GM12878 (cell line): ENCODE data around the gene DCAF12L2. TPM values are rescaled to one million over a fixed set of nuclear protein-coding genes. Genes with fewer than 3 reads are reported as not detected.

ENCODE experiments used
- ATAC-seq: fragments of 200-7000 bp; cut with Tn5 transposase; 3 replicates; pipeline ENCODE4 v1.9.1; 2020; ENCODE audit warnings: mild to moderate bottlenecking, moderate library complexity
- BruUV-seq: library from RNA; stranded (reverse); fragments of 400-500 nt; replicated peaks from 2 replicates; lab custom pipeline; 2021; lab: Mats Ljungman, UMichigan
- CTCF ChIA-PET: fragments of 300-600 bp; sonication (Branson Sonifier 250); formaldehyde crosslinking; extraction: SDS; loops from one replicate; lab custom pipeline; 2021; ENCODE audit warnings: inconsistent platforms; lab: Yijun Ruan, JAX
- POLR2A ChIA-PET: fragments of 350-600 bp; formaldehyde crosslinking; extraction: SDS; loops from one replicate; lab custom pipeline; 2021; ENCODE audit warnings: inconsistent platforms; lab: Charles Lee
- RAD21 ChIA-PET: fragments of 300-600 bp; sonication (Branson Sonifier 250); formaldehyde crosslinking; loops from one replicate; lab custom pipeline; 2023; ENCODE audit warnings: antibody characterized with exemption; ENCODE audit not compliant: unreplicated experiment; lab: Charles Lee
- SMC1A ChIA-PET: fragments of 300-600 bp; sonication (Branson Sonifier 250); formaldehyde crosslinking; loops from one replicate; lab custom pipeline; 2023; ENCODE audit not compliant: unreplicated experiment, uncharacterized antibody; lab: Charles Lee
- DNase-seq: peaks from one replicate; pipeline ENCODE4 v3.0.0-alpha.2; 2011; ENCODE audit warnings: low read depth, low spot score
- FAIRE-seq: peaks from 3 replicates; lab custom pipeline; 2011; peaks lifted over from hg19 to GRCh38; lab: Jason Lieb, UNC
- H2AFZ ChIP-seq: 2 replicates; pipeline ENCODE4 v1.6.0; 2011; ENCODE audit warnings: low read depth, low read length, control low read depth; ENCODE audit not compliant: control insufficient read depth
- H3K27ac ChIP-seq: 2 replicates; pipeline ENCODE4 v1.5.1; 2011; ENCODE audit warnings: control low read depth; ENCODE audit not compliant: control insufficient read depth, insufficient read depth
- H3K27me3 ChIP-seq, 2 experiments: replicated peaks in 1 of 2; 2 replicates each; pipeline versions ENCODE4 v1.6.0 to v1.6.1; 2011; ENCODE audit warnings: low read length in 1 of 2; ENCODE audit not compliant: control insufficient read depth in 2 of 2, insufficient read depth in 2 of 2
- H3K36me3 ChIP-seq, 2 experiments: 2 replicates each; pipeline ENCODE4 v1.5.1; 2011; ENCODE audit warnings: low read length in 1 of 2; ENCODE audit not compliant: control insufficient read depth in 2 of 2, insufficient read depth in 2 of 2
- H3K4me1 ChIP-seq: 2 replicates; pipeline ENCODE4 v1.6.1; 2011; ENCODE audit warnings: mild to moderate bottlenecking, low read length, moderate library complexity, mixed read lengths; ENCODE audit not compliant: control insufficient read depth, insufficient read depth
- H3K4me2 ChIP-seq: 2 replicates; pipeline ENCODE4 v1.6.0; 2011; ENCODE audit warnings: control low read depth; ENCODE audit not compliant: control insufficient read depth, insufficient read depth
- H3K4me3 ChIP-seq: fragments of 200-600 bp; sonication (generic); 2 replicates; pipeline ENCODE4 v1.5.1; 2016
- H3K79me2 ChIP-seq: 2 replicates; pipeline ENCODE4 v1.6.0; 2011; ENCODE audit warnings: low read length; ENCODE audit not compliant: control insufficient read depth, insufficient read depth
- H3K9ac ChIP-seq: 2 replicates; pipeline ENCODE4 v1.8.0; 2011; ENCODE audit warnings: low read length, control low read depth, mixed read lengths; ENCODE audit not compliant: control insufficient read depth, insufficient read depth
- H3K9me3 ChIP-seq: replicated peaks from 3 replicates; pipeline ENCODE4 v1.5.1; 2011; ENCODE audit warnings: mild to moderate bottlenecking, low read length; ENCODE audit not compliant: control insufficient read depth, insufficient read depth
- H4K20me1 ChIP-seq: 2 replicates; pipeline ENCODE4 v1.6.0; 2011; ENCODE audit not compliant: control insufficient read depth, insufficient read depth
- BCL3 ChIP-seq: IDR thresholded peaks from 2 replicates; pipeline ENCODE4 v1.6.1; 2011; ENCODE audit warnings: borderline replicate concordance, low read depth, mild to moderate bottlenecking, moderate library complexity, low read length; ENCODE audit not compliant: insufficient read depth, poor library complexity, severe bottlenecking
- CHD4 ChIP-seq: fragments of 200-600 bp; sonication (generic); IDR thresholded peaks from 2 replicates; pipeline ENCODE4 v1.6.1; 2016; ENCODE audit warnings: mild to moderate bottlenecking
- IKZF1 ChIP-seq: fragments of 450-650 bp; conservative IDR thresholded peaks from 2 replicates; pipeline ENCODE4 v1.6.1; 2017; ENCODE audit warnings: antibody characterized with exemption, mild to moderate bottlenecking
- POLR2A ChIP-seq: IDR thresholded peaks from 2 replicates; pipeline ENCODE4 v1.6.1; 2011; ENCODE audit warnings: low read depth, mild to moderate bottlenecking, low read length
- STAT3 ChIP-seq: IDR thresholded peaks from 2 replicates; pipeline ENCODE4 v1.6.1; 2011; ENCODE audit warnings: low read depth, low read length, improper control_type of control experiment
- ZNF592 ChIP-seq: fragments of 450-650 bp; IDR thresholded peaks from 2 replicates; pipeline ENCODE4 v1.6.1; 2017; ENCODE audit warnings: mild to moderate bottlenecking, moderate library complexity
- ZNF622 ChIP-seq: fragments of 450-650 bp; IDR thresholded peaks from 2 replicates; pipeline ENCODE4 v1.6.1; 2017; ENCODE audit warnings: mild to moderate bottlenecking, inconsistent platforms
- WGBS: methylation state at CpG from one replicate; pipeline ENCODE4 v1.1.6; 2016; ENCODE audit warnings: low lambda C conversion rate; ENCODE audit not compliant: insufficient replicate concordance, insufficient coverage; ENCODE audit errors: missing lambda C conversion rate; 5-methylcytosine and 5-hydroxymethylcytosine counted together
- in situ Hi-C: fragments of 300-500 bp; cut with MboI; formaldehyde crosslinking; loops from 9 replicates; pipeline ENCODE4 v1.14.3; 2018; ENCODE audit warnings: mixed read lengths
- intact Hi-C: fragments of 100-400 bp; cut with micrococcal nuclease; formaldehyde crosslinking; loops from one replicate; pipeline ENCODE4 v1.14.2; 2022; ENCODE audit not compliant: unreplicated experiment
- polyA plus RNA-seq, 11 experiments: library from polyadenylated mRNA; depleted of rRNA in 4 of 11; unstranded in 6 of 11; stranded (reverse) in 5 of 11; fragments of >200 nt; fragmentation: Nextera tagmentation in 4 of 11; fragmentation: Illumina TruSeq in 1 of 11; extraction: Ambion mirVana in 4 of 11; extraction: Trizol in 1 of 11; gene quantifications; 1 replicate in 1 of 11; 2 replicates in 10 of 11; pipeline versions ENCODE4 v1.2.1 to v1.2.3, GENCODE V29; 2011 to 2016; ENCODE audit warnings: inconsistent platforms in 2 of 11, missing spikeins in 2 of 11, low read depth in 1 of 11
- total RNA-seq, 4 experiments: library from RNA; depleted of rRNA in 3 of 4; stranded (reverse); fragments of >200 nt in 3 of 4; fragmentation: Illumina TruSeq in 1 of 4; extraction: Trizol in 1 of 4; gene quantifications; 2 replicates each; pipeline versions ENCODE4 v1.2.1 to v1.2.3, GENCODE V29; 2013 to 2021
- TF ChIP-seq, protein P1 (sequence below): fragments of 450-650 bp; formaldehyde crosslinking; IDR thresholded peaks from 2 replicates; pipeline ENCODE4 v1.4.0; 2022; ENCODE audit warnings: mild to moderate bottlenecking, moderate library complexity
- TF ChIP-seq, protein P2 (sequence below): fragments of 450-650 bp; IDR thresholded peaks from 2 replicates; pipeline ENCODE4 v1.6.1; 2017; ENCODE audit warnings: mild to moderate bottlenecking, low read depth, inconsistent platforms; ENCODE audit not compliant: poor library complexity, severe bottlenecking
- TF ChIP-seq, protein P3 (sequence below): fragments of 450-650 bp; IDR thresholded peaks from 2 replicates; pipeline ENCODE4 v1.6.1; 2017; ENCODE audit warnings: mild to moderate bottlenecking

The DCAF12L2 gene
- total and polyA plus RNA-seq, 10 of the 15 experiments (the other 5 are each of a cell fraction or from before 2014, with no cell fraction given): not detected

DNA sequence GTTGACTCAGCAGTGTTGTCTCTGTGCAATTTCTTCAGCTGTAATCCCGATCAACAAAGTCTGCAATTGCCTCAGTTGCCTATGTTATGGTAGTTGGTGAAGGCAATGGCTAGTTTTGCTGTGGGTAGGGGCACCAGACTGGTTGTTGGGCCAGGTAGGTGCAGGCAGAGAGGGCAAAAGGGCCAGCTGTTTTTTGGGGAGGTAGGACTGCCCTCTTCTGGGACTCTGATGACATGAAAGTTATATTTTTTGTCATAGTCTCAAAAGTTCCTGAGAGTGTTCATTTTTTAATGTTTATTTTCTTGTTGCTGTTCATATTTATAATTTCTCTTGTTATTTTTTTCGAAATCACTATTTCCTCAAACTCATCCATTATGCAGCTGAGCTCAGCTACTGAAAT lies 25.1 kb downstream of the DCAF12L2 start:
- H3K9me3 ChIP-seq: no peaks in the 10 kb centered on the region
- RAD21 ChIA-PET: no interaction called here
- SMC1A ChIA-PET: interaction anchor here (1.3 kb wide), 1 partner anchor 8 kb away, joined by 4 read pairs; no protein-coding TSS in a partner anchor
- no TSS peak for BruUV-seq
- DNase-seq (no peak), ATAC-seq (no peak), FAIRE-seq (no peak)
- H3K4me1 ChIP-seq: no peaks in the 10 kb centered on the region
- intact Hi-C loops: no loop called here
- no peak overlapping the region for H3K4me2 ChIP-seq
- H3K9ac ChIP-seq: no peak overlapping the region
- H3K27ac ChIP-seq: no peak overlapping the region
- no peaks in the 10 kb centered on the region for H4K20me1 ChIP-seq
- no peak overlapping the region for H3K4me3 ChIP-seq
- in situ Hi-C loops: no loop called here
- H3K36me3 ChIP-seq: no peaks in the 10 kb centered on the region
- POLR2A ChIA-PET: no interaction called here
- CTCF ChIA-PET: interaction anchor here (1.3 to 1.4 kb wide), 3 partner anchors 9 to 704 kb away, joined by 3 to 4 read pairs (median 4); no protein-coding TSS in a partner anchor
- H2AFZ ChIP-seq: no peak overlapping the region
- 0% methylated on average over 2 of the region's 2 CpGs for WGBS
- no peaks in the 10 kb centered on the region for H3K79me2 ChIP-seq
- H3K27me3 ChIP-seq: no peaks in the 10 kb centered on the region
- TF ChIP-seq STAT3 (no peak), POLR2A (no peak), BCL3 (no peak), ZNF592 (no peak), CHD4 (no peak), IKZF1 (no peak), ZNF622 (no peak)
- TF ChIP-seq, protein P1, sequence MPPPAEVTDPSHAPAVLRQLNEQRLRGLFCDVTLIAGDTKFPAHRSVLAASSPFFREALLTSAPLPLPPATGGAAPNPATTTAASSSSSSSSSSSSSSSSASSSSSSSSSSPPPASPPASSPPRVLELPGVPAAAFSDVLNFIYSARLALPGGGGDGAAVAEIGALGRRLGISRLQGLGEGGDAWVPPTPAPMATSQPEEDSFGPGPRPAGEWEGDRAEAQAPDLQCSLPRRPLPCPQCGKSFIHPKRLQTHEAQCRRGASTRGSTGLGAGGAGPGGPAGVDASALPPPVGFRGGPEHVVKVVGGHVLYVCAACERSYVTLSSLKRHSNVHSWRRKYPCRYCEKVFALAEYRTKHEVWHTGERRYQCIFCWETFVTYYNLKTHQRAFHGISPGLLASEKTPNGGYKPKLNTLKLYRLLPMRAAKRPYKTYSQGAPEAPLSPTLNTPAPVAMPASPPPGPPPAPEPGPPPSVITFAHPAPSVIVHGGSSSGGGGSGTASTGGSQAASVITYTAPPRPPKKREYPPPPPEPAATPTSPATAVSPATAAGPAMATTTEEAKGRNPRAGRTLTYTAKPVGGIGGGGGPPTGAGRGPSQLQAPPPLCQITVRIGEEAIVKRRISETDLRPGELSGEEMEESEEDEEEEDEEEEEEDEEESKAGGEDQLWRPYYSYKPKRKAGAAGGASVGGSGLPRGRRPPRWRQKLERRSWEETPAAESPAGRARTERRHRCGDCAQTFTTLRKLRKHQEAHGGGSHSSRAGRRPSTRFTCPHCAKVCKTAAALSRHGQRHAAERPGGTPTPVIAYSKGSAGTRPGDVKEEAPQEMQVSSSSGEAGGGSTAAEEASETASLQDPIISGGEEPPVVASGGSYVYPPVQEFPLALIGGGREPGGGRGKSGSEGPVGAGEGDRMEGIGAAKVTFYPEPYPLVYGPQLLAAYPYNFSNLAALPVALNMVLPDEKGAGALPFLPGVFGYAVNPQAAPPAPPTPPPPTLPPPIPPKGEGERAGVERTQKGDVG: no peak
- TF ChIP-seq, protein P2, sequence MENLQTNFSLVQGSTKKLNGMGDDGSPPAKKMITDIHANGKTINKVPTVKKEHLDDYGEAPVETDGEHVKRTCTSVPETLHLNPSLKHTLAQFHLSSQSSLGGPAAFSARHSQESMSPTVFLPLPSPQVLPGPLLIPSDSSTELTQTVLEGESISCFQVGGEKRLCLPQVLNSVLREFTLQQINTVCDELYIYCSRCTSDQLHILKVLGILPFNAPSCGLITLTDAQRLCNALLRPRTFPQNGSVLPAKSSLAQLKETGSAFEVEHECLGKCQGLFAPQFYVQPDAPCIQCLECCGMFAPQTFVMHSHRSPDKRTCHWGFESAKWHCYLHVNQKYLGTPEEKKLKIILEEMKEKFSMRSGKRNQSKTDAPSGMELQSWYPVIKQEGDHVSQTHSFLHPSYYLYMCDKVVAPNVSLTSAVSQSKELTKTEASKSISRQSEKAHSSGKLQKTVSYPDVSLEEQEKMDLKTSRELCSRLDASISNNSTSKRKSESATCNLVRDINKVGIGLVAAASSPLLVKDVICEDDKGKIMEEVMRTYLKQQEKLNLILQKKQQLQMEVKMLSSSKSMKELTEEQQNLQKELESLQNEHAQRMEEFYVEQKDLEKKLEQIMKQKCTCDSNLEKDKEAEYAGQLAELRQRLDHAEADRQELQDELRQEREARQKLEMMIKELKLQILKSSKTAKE: no peak
- TF ChIP-seq, protein P3, sequence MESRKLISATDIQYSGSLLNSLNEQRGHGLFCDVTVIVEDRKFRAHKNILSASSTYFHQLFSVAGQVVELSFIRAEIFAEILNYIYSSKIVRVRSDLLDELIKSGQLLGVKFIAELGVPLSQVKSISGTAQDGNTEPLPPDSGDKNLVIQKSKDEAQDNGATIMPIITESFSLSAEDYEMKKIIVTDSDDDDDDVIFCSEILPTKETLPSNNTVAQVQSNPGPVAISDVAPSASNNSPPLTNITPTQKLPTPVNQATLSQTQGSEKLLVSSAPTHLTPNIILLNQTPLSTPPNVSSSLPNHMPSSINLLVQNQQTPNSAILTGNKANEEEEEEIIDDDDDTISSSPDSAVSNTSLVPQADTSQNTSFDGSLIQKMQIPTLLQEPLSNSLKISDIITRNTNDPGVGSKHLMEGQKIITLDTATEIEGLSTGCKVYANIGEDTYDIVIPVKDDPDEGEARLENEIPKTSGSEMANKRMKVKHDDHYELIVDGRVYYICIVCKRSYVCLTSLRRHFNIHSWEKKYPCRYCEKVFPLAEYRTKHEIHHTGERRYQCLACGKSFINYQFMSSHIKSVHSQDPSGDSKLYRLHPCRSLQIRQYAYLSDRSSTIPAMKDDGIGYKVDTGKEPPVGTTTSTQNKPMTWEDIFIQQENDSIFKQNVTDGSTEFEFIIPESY: no peak
